Fibroblast of mammary gland (primary cell): ENCODE results near the gene KIFBP.

Experiments used
- DNase-seq: peaks from one replicate; pipeline ENCODE4 v3.0.0-alpha.2; 2010; ENCODE audit warnings: low read depth
- H3K4me3 ChIP-seq: 2 replicates; pipeline ENCODE4 v1.5.1; 2011; ENCODE audit warnings: low read depth, mild to moderate bottlenecking, low read length, moderate library complexity; ENCODE audit not compliant: control insufficient read depth
- CTCF ChIP-seq: conservative IDR thresholded peaks from 2 replicates; pipeline ENCODE4 v1.5.1; 2011; ENCODE audit warnings: low read depth, low read length, inconsistent platforms; ENCODE audit not compliant: control insufficient read depth, insufficient read depth

The KIFBP gene

GRCh38 chr10:68981074-68981473 lies 7.5 kb upstream of the KIFBP start:
- H3K4me3 ChIP-seq, result no peak overlapping the region
- DNase-seq, result peak; percentile 25

GRCh38 chr10:68982389-68982788 lies 6.2 kb upstream of the KIFBP start:
- DNase-seq, result no peak
- no peak for TF ChIP-seq CTCF
- no peak overlapping the region for H3K4me3 ChIP-seq

More at GRCh38 chr10:68981074-68981473, 7.5 kb upstream of the KIFBP start:
- peak; percentile 35 for TF ChIP-seq CTCF

GRCh38 chr10:68987611-68988010 lies 992 bp upstream of the KIFBP start:
- no peak overlapping the region for H3K4me3 ChIP-seq
- DNase-seq, result no peak
- no peak for TF ChIP-seq CTCF

GRCh38 chr10:68989317-68989990 lies 851 bp downstream of the KIFBP start:
- H3K4me3 ChIP-seq, result peak overlapping the region; percentile 95
- no peak for TF ChIP-seq CTCF
- peak; percentile 22 for DNase-seq

- no peak overlapping the region for H3K4me3 ChIP-seq
- no peak for TF ChIP-seq CTCF
- peak; percentile 96 for DNase-seq
Observed at GRCh38 chr10:68992636-68993440, 4.2 kb downstream of the KIFBP start.

- H3K4me3 ChIP-seq, result no peak overlapping the region
- no peak for TF ChIP-seq CTCF
- no peak for DNase-seq
Observed at GRCh38 chr10:68997211-68997610, 8.6 kb downstream of the KIFBP start.
